Transverse colon (tissue), 4 donors: Measurements from ENCODE around the gene LMO4.

Source experiments
- CTCF ChIP-seq, 5 experiments: fragments of 200-600 bp in 3 of 5; fragments of 450-650 bp in 2 of 5; sonication (generic) in 3 of 5; IDR thresholded peaks; 1 replicate in 2 of 5; 2 replicates in 3 of 5; pipeline ENCODE4 v1.5.1; 2016 to 2017; ENCODE audit warnings: antibody characterized with exemption in 5 of 5, inconsistent platforms in 3 of 5, mild to moderate bottlenecking in 2 of 5, moderate library complexity in 1 of 5
- POLR2A ChIP-seq: fragments of 450-650 bp; IDR thresholded peaks from one replicate; pipeline ENCODE4 v1.6.1; 2016; ENCODE audit warnings: antibody characterized with exemption, mild to moderate bottlenecking, moderate library complexity
- POLR2AphosphoS5 ChIP-seq, 3 donors: sonication (generic); formaldehyde crosslinking; IDR thresholded peaks; one replicate each; pipeline ENCODE4 v1.6.1; 2016; ENCODE audit warnings: antibody characterized with exemption in 3 of 3

- TF ChIP-seq CTCF (IDR thresholded peaks at IDR 0.05) (no peak), POLR2AphosphoS5 (IDR thresholded peaks at IDR 0.05) (no peak), POLR2A (no peak)
Measured at GRCh38 chr1:87368907-87369306, 40.2 kb downstream of the LMO4 start.
